ENCODE data around the gene ATP4B.

ATP4B gene

DNA sequence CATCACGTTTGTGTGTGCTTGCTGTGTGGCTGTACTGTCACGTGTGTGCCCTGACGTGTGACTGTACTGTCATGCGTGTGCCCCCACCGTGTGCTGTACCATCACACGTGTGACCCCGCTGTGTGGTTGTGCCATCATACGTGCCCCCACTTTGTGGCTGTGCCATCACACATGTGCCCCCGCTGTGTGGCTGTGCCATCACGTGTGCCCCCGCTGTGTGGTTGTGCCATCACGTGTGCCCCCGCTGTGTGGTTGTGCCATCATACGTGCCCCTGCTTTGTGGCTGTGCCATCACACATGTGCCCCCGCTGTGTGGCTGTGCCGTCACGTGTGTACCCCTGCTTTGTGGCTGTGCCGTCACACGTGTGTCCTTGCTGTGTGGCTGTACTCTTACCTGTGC is 47.7 kb downstream of the ATP4B start:
- no peak for DNase-seq (ENCODE audit: low read depth)
- no peak overlapping the region for H3K4me3 ChIP-seq (ENCODE audit: low read depth, low read length)
- TF ChIP-seq, protein P1, sequence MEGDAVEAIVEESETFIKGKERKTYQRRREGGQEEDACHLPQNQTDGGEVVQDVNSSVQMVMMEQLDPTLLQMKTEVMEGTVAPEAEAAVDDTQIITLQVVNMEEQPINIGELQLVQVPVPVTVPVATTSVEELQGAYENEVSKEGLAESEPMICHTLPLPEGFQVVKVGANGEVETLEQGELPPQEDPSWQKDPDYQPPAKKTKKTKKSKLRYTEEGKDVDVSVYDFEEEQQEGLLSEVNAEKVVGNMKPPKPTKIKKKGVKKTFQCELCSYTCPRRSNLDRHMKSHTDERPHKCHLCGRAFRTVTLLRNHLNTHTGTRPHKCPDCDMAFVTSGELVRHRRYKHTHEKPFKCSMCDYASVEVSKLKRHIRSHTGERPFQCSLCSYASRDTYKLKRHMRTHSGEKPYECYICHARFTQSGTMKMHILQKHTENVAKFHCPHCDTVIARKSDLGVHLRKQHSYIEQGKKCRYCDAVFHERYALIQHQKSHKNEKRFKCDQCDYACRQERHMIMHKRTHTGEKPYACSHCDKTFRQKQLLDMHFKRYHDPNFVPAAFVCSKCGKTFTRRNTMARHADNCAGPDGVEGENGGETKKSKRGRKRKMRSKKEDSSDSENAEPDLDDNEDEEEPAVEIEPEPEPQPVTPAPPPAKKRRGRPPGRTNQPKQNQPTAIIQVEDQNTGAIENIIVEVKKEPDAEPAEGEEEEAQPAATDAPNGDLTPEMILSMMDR (IDR thresholded peaks at IDR 0.05; ENCODE audit: control insufficient read depth, extremely low read depth, insufficient read depth) = no peak

DNA sequence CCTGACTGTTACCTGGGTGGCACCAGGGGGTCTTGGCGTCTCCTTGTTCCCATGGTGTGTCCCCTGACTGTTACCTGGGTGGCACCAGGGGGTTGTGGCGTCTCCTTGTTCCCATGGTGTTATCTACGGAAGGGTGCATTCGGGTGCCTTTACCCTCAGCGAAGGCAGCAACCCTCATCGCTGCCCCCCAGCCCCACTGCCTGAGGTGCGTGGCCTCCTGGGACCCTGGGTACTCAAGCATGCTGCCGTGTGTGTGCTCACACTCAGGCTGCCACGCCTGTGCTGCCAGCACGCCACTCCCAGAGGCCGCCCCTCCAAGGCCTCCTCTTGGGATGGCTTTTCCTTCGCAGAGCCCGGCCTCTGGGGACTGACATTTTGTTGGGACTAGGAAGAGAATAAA is 48.4 kb downstream of the ATP4B start:
- TF ChIP-seq, protein P1 (IDR thresholded peaks at IDR 0.05; ENCODE audit: control insufficient read depth, extremely low read depth, insufficient read depth) = no peak
- H3K4me3 ChIP-seq (ENCODE audit: low read depth, low read length) = no peak overlapping the region
- DNase-seq (ENCODE audit: low read depth) = no peak

DNA sequence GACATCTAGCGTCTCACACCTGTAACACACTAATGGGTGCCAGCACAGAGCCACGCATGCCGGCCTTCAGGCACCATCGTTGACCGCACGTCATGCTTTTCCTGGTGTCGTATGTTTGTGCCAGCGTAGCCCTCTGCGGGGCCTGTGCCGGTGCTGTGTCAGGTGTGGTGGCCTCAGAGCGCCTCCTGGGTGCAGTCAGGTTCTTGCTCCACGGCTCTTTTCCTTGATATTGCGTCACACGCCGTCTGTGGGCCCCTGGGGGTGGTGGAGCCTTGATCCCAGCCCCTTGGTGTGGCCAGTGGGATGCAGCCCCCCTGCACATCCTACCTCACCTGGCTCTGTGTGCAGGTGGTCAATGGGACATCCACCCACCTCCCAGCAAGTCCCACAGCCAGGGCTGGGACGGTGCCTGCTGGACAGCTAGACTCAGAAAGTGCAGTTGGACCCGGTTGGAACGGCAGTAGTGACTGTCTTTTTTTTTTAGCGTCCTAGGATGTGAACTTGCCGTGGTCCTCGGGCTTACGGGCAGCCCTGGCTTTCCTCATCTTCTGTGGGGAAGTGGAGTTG is 48.9 kb downstream of the ATP4B start:
- no peak overlapping the region for H3K4me3 ChIP-seq (ENCODE audit: low read depth, low read length)
- no peak for DNase-seq (ENCODE audit: low read depth)
- TF ChIP-seq, protein P1 (IDR thresholded peaks at IDR 0.05; ENCODE audit: control insufficient read depth, extremely low read depth, insufficient read depth) = no peak

DNA sequence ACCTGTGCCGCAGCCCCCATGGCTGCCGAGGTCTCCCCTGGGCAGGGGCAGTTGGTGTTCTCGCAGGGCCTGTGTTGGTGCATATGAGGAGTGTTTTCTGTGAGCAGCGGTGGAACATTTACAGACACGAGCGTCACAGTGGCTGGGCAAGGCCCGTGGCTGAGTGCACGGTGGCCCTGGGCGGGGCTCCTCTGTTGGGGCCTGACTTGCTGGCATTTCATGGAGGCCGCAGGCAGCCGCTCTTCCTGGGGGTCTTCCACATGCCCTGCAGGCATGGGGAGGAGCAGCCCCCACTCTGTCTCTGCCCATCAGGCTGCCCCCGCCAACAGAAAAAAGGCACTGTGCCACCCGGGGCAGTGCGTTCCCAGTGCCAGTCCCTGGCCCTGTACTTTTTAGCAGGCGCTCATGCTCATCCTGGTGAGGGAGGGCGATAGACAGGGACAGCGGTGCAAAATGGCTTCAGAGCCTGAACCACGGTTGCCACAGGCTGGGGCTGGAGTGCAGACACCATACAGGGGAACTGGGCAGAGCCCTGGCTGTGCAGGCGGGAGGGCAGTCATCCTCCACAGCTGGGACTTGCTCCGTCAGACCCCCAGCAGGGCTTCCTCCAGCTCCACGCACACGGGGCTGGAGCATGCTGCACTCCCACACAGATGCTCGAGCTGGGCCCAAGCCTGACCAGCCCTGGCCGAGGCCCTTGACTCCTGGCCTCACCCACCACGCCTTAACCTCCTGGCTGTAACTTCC is 49.9 kb downstream of the ATP4B start:
- no peak overlapping the region for H3K4me3 ChIP-seq (ENCODE audit: low read depth, low read length)
- DNase-seq (ENCODE audit: low read depth) = no peak
- TF ChIP-seq, protein P1 (IDR thresholded peaks at IDR 0.05; ENCODE audit: control insufficient read depth, extremely low read depth, insufficient read depth) = no peak

DNA sequence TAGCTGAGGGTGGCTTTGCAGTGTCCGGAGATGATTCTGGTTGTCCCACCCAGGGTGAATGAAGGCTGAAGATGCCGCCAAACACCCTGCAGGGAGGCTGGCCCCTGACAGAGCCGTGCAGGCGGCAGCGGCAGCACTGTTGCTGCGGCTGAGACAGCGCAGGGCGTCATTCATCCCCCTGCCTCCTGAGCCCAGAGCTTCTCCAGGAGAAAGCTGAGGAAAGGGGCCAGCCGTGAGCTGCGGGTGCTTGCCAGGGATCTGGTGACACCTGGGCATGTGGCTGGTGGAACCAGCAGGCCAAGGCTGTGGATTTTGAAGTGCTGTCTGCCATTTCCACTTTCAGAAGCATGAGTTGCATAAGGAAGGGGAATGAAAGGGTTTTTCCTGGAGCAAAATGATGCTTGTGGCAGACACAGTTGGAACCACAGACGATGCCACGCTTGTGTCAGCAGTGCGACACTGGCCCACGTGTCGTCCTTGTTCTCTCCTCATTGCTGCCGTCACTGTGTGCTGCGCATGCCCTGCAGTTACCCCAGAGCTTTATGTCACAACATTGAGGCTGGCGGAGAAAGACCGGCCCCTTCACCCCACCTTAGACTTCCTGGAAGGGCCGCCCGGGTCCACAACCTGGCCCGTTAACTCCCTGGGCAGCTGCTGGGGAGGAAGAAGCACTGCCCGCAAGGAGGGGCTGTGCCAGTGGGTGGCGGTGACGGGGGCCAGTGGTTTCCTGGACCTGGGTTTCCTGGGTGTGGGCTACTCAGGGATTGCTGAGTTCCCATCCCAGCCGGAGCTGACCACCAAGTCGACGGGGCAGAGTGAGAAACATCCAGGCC is 50.7 kb downstream of the ATP4B start:
- TF ChIP-seq, protein P1 (IDR thresholded peaks at IDR 0.05; ENCODE audit: control insufficient read depth, extremely low read depth, insufficient read depth) = no peak
- no peak for DNase-seq (ENCODE audit: low read depth)
- no peak overlapping the region for H3K4me3 ChIP-seq (ENCODE audit: low read depth, low read length)

DNA sequence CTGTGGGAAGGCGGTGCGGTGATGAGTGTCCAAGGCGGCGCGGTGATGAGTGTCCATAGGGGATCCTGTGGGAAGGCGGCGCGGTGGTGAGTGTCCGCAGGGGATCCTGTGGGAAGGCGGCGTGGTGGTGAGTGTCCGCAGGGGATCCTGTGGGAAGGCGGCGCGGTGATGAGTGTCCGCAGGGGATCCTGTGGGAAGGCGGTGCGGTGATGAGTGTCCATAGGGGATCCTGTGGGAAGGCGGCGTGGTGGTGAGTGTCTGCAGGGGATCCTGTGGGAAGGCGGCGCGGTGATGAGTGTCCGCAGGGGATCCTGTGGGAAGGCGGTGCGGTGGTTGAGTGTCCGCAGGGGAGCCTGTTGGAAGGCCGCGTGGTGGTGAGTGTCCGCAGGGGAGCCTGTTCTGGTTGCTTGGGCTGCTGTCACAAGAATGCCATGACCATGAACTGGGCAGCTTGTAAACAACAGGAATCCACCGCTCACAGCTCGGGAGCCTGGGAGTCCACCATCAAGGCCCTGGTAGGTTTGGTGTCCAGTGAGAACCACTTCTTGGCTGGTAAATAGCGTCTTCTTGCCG is 52.0 kb downstream of the ATP4B start:
- TF ChIP-seq, protein P1 (IDR thresholded peaks at IDR 0.05; ENCODE audit: control insufficient read depth, extremely low read depth, insufficient read depth) = no peak
- H3K4me3 ChIP-seq (ENCODE audit: low read depth, low read length) = no peak overlapping the region
- DNase-seq (ENCODE audit: low read depth) = no peak

Measured in LNCaP clone FGC (cell line).